Testis (tissue), 2 donors: ENCODE results near the gene XRCC4.

Source experiments
- CTCF ChIP-seq, 3 experiments: fragments of 450-650 bp in 2 of 3; fragments of 200-600 bp in 1 of 3; sonication (generic) in 1 of 3; IDR thresholded peaks; one replicate each; pipeline ENCODE4 v1.5.1; 2016 to 2019; ENCODE audit warnings: antibody characterized with exemption in 3 of 3, mild to moderate bottlenecking in 2 of 3, moderate library complexity in 1 of 3
- POLR2A ChIP-seq: fragments of 450-650 bp; IDR thresholded peaks from one replicate; pipeline ENCODE4 v1.6.1; 2017; ENCODE audit warnings: antibody characterized with exemption, mild to moderate bottlenecking, moderate library complexity

DNA sequence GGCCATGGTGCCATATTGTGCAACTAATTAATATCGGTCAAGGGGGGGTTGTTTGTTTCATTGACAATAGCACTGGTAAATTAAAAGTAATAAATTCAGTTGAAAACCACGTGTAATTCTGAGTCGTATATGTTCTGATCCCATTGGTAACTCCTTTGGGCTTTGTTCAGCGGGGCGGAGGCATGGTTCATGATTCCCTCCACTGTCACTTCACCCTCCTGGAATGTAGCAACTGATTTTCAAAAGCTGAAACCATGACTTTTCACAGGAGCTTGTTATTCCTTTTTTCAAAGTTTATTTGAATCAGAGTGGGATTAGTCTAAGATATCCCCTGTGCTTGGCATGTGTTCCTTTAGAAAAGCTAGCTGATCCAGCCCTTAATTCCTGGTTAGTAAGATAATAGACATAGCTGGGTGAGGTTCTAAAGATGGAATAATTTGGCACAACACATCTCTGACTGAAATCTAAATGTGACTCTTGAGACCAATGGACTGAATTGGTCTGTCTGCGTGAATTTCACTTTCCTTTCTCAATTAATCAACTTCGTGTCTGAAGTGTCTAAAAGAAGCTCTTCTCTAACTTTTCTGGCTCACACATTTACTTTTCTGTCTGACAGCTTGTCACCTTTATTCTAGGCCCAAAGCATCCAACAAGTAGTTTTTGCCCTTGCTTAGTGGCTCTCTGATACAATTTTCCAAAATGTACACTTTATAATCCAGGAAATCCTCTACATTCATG is 208.5 kb downstream of the XRCC4 start:
- no peak for TF ChIP-seq CTCF (IDR thresholded peaks at IDR 0.05)
- no peak for TF ChIP-seq POLR2A
